ENCODE results near the gene SLC22A1. TPM values are rescaled to one million over a fixed set of nuclear protein-coding genes. Genes with fewer than 3 reads are reported as not detected.

The SLC22A1 gene
- total and polyA plus RNA-seq, 2 of the 4 experiments (the other 2 are of a cell fraction) = 0.10 TPM; not detected in 1

GRCh38 chr6:160078883-160079685, 42.5 kb upstream of the SLC22A1 start:
- Histone ChIP-seq H3K23ac (ENCODE audit: low read depth, low read length) (no peak overlapping the region), H4K20me1 (ENCODE audit: insufficient read depth, low read length) (no peaks in the 10 kb centered on the region; the same call in 1 of the 2 replicates), H3K56ac (ENCODE audit: extremely low read depth, insufficient read depth, low read length) (no peak overlapping the region), H3K4ac (ENCODE audit: low read depth, low read length) (no peak overlapping the region), H3K9ac (ENCODE audit: low read depth, low read length) (no peak overlapping the region), H4K8ac (ENCODE audit: low read depth in 2 of 2, low read length in 2 of 2) (no peak overlapping the region), H3K79me1 (ENCODE audit: low read depth in 1 of 2, low read length in 2 of 2) (peaks cover 11 to 17% of the 10 kb centered on the region in 2 experiments), H2BK120ac (ENCODE audit: low read depth, low read length) (no peak overlapping the region), H3K18ac (ENCODE audit: low read depth, low read length) (no peak overlapping the region), H2AK9ac (replicated peaks; ENCODE audit: low read depth, low read length, poor library complexity) (no peak overlapping the region), H4K91ac (ENCODE audit: insufficient read depth, low read depth, low read length) (no peak overlapping the region), H3K27ac (ENCODE audit: insufficient read depth, low read length) (no peak overlapping the region), H2BK20ac (ENCODE audit: low read depth, low read length) (no peak overlapping the region), H3K9me1 (ENCODE audit: insufficient read depth, low read length) (peaks cover 23% of the 10 kb centered on the region), H3K36me3 (ENCODE audit: control insufficient read depth, insufficient read depth, low read length) (peaks cover 46% of the 10 kb centered on the region), H3K4me3 (ENCODE audit: insufficient read depth, low read depth, low read length) (no peak overlapping the region), H2AFZ (replicated peaks; ENCODE audit: low read length, poor library complexity) (peak overlapping the region; percentile 5), H4K5ac (ENCODE audit: low read depth, low read length) (no peak overlapping the region), H2BK15ac (ENCODE audit: low read depth, low read length) (no peak overlapping the region), H3K14ac (replicated peaks; ENCODE audit: low read depth, low read length) (no peak overlapping the region), H3K4me1 (ENCODE audit: control insufficient read depth, insufficient read depth, low read length) (peaks cover 14% of the 10 kb centered on the region), H2AK5ac (ENCODE audit: low read depth, low read length) (no peak overlapping the region), H3K9me3 (ENCODE audit: control insufficient read depth, insufficient read depth, low read length) (no peaks in the 10 kb centered on the region), H3K27me3 (ENCODE audit: control insufficient read depth, insufficient read depth, low read length) (no peaks in the 10 kb centered on the region), H2BK5ac (ENCODE audit: low read depth, low read length, poor library complexity, severe bottlenecking) (no peak overlapping the region), H3K4me2 (ENCODE audit: low read depth, low read length) (no peak overlapping the region)
- TF ChIP-seq ELK1 (IDR thresholded peaks at IDR 0.05; ENCODE audit: borderline replicate concordance, low read depth, low read length) (no peak), RCOR1 (IDR thresholded peaks at IDR 0.05; ENCODE audit: insufficient replicate concordance, low read length) (no peak)
- DNase-seq (no peak), ATAC-seq (ENCODE audit: low read depth) (no peak)
- dilution Hi-C loops (cut with HindIII; ENCODE audit: low sequenced_read_pairs, unreplicated experiment) = no loop called here
- intact Hi-C loops (cut with micrococcal nuclease) = no loop called here
- ChIA-PET CTCF (interaction anchor here (1.4 kb wide), 1 partner anchor 9 kb away, joined by 4 read pairs; no protein-coding TSS in a partner anchor), POLR2A (ENCODE audit: unreplicated experiment) (no interaction called here)
- in situ Hi-C loops (cut with MboI; ENCODE audit: low sequenced_read_pairs) = no loop called here
- BruUV-seq (replicated peaks) = no TSS peak
- WGBS, 2 experiments (ENCODE audit: extremely low coverage in 2 of 2, insufficient read length in 1 of 2) = 100% methylated on average over 10 of the region's 23 CpGs; no CpG with 5 or more reads in 1 of the 2 experiments
